RWPE1 (cell line): ENCODE data around the gene YAE1.

Source experiments
- CTCF ChIA-PET: fragments of 350-600 bp; sonication (Branson Sonifier 250); formaldehyde crosslinking; extraction: SDS; loops from one replicate; lab custom pipeline; 2021; lab: Yijun Ruan, JAX
- POLR2A ChIA-PET: fragments of 400-600 bp; formaldehyde crosslinking; extraction: SDS; loops from one replicate; lab custom pipeline; 2020; ENCODE audit warnings: antibody characterized with exemption; ENCODE audit not compliant: low non-redundant PET; lab: Yijun Ruan, JAX
- DNase-seq: peaks from one replicate; pipeline ENCODE4 v3.0.0; 2012; ENCODE audit warnings: low spot score
- H3K27ac ChIP-seq: fragments of 450-650 bp; 2 replicates; pipeline ENCODE4 v1.5.1; 2017
- TF ChIP-seq, protein P1 (sequence below): fragments of 450-650 bp; conservative IDR thresholded peaks from 2 replicates; pipeline ENCODE4 v1.5.1; 2017; ENCODE audit warnings: low read depth, mild to moderate bottlenecking

The YAE1 gene

GRCh38 chr7:39566023-39566921 is at the start of gene YAE1:
Gene YAE1, plus strand, starts transcription at chr7:39566404. Its CDS starts 15 bp downstream, at chr7:39566419.
- TF ChIP-seq, protein P1, sequence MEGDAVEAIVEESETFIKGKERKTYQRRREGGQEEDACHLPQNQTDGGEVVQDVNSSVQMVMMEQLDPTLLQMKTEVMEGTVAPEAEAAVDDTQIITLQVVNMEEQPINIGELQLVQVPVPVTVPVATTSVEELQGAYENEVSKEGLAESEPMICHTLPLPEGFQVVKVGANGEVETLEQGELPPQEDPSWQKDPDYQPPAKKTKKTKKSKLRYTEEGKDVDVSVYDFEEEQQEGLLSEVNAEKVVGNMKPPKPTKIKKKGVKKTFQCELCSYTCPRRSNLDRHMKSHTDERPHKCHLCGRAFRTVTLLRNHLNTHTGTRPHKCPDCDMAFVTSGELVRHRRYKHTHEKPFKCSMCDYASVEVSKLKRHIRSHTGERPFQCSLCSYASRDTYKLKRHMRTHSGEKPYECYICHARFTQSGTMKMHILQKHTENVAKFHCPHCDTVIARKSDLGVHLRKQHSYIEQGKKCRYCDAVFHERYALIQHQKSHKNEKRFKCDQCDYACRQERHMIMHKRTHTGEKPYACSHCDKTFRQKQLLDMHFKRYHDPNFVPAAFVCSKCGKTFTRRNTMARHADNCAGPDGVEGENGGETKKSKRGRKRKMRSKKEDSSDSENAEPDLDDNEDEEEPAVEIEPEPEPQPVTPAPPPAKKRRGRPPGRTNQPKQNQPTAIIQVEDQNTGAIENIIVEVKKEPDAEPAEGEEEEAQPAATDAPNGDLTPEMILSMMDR, result no peak
- ChIA-PET POLR2A (no interaction called here), CTCF (interaction anchor here (0.9 to 1.3 kb wide), 2 partner anchors 14 to 30 kb away, joined by 3 to 5 read pairs; no protein-coding TSS in a partner anchor)
- peak; percentile 84 for DNase-seq
- H3K27ac ChIP-seq, result peak within 1 kb of the TSS; percentile 79

DNA sequence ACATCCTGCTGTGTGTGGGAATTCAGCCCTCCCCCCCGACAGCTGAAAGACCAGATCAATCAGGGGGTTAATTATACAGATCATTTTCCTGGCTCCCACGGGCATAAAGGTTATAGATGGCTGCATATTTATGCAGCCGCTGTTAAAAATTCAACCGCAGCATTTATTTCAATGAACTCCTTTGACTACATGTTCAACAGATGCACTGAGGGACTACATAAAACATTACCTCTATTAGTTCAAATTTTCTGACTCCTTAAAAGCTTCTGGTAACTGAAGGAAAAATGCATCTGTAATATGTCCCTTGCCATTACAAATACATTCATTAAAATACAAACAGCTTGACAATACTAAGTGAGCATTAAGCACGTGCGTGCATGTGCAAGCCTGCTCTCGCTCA is 49.7 kb upstream of the YAE1 start:
- ChIA-PET POLR2A (no interaction called here), CTCF (no interaction called here)
- TF ChIP-seq, protein P1, result no peak
- DNase-seq, result no peak
- no peak overlapping the region for H3K27ac ChIP-seq

DNA sequence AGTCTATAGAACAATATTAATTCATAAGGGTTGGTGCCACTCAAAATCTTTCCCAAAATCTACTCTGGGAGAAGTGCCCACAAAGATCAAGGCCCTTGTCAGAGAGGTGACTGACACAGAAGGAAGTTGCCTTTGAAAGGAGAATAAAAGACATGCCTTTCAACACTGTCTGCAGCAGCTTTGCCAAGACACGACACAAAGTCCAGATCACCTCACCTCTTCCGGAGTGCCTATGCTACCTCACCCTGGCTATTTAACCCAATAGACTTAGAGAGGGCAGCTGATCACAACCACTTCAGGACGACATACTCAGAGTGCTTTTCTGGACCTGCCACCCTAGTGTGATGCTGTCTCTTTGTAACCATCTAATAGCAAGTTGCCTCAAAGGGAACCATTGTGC is 49.0 kb upstream of the YAE1 start:
- POLR2A ChIA-PET, result no interaction called here
- no peak overlapping the region for H3K27ac ChIP-seq
- CTCF ChIA-PET, result interaction anchor here (0.6 kb wide), 1 partner anchor 49 kb away, joined by 7 read pairs; no protein-coding TSS in a partner anchor
- no peak for DNase-seq
- TF ChIP-seq, protein P1, result no peak

GRCh38 chr7:39525926-39526325 is 40.3 kb upstream of the YAE1 start:
- no peak for DNase-seq
- no peak overlapping the region for H3K27ac ChIP-seq
- ChIA-PET CTCF (interaction anchor here (0.6 kb wide), 1 partner anchor 873 kb away, joined by 3 read pairs; no protein-coding TSS in a partner anchor), POLR2A (no interaction called here)
- TF ChIP-seq, protein P1, result no peak

GRCh38 chr7:39526666-39527065 is 39.5 kb upstream of the YAE1 start:
- no peak for DNase-seq
- ChIA-PET POLR2A (no interaction called here), CTCF (no interaction called here)
- TF ChIP-seq, protein P1, result no peak
- no peak overlapping the region for H3K27ac ChIP-seq

- TF ChIP-seq, protein P1, result no peak
- ChIA-PET CTCF (no interaction called here), POLR2A (no interaction called here)
- DNase-seq, result no peak
- no peak overlapping the region for H3K27ac ChIP-seq
Measured at GRCh38 chr7:39527296-39527695, 38.9 kb upstream of the YAE1 start.
